HEK293T (cell line): ENCODE data around the gene LARP1.

ENCODE experiments used
- ARNT ChIP-seq: fragments of 450-650 bp; IDR thresholded peaks from 2 replicates; pipeline ENCODE4 v1.6.1; 2017; ENCODE audit warnings: mild to moderate bottlenecking
- BHLHE40 ChIP-seq: fragments of 450-650 bp; IDR thresholded peaks from 2 replicates; pipeline ENCODE4 v1.6.1; 2016; ENCODE audit warnings: mild to moderate bottlenecking, moderate library complexity, borderline replicate concordance
- CTBP1 ChIP-seq: fragments of 450-650 bp; IDR thresholded peaks from 2 replicates; pipeline ENCODE4 v1.6.1; 2016; ENCODE audit warnings: borderline replicate concordance
- ELF4 ChIP-seq: fragments of 450-650 bp; IDR thresholded peaks from 2 replicates; pipeline ENCODE4 v1.6.1; 2017; ENCODE audit warnings: antibody characterized with exemption
- FOXA1 ChIP-seq: fragments of 450-650 bp; IDR thresholded peaks from 2 replicates; pipeline ENCODE4 v1.6.1; 2016; ENCODE audit warnings: mild to moderate bottlenecking
- FOXK2 ChIP-seq: fragments of 450-650 bp; IDR thresholded peaks from 2 replicates; pipeline ENCODE4 v1.6.1; 2016; ENCODE audit warnings: mild to moderate bottlenecking
- FOXM1 ChIP-seq: fragments of 450-650 bp; IDR thresholded peaks from 2 replicates; pipeline ENCODE4 v1.6.1; 2017; ENCODE audit warnings: mild to moderate bottlenecking, borderline replicate concordance
- HDGF ChIP-seq: fragments of 450-650 bp; IDR thresholded peaks from 2 replicates; pipeline ENCODE4 v1.6.1; 2017; ENCODE audit warnings: antibody characterized with exemption, borderline replicate concordance
- L3MBTL2 ChIP-seq: fragments of 450-650 bp; conservative IDR thresholded peaks from 2 replicates; pipeline ENCODE4 v1.6.1; 2016; ENCODE audit warnings: mild to moderate bottlenecking
- NFRKB ChIP-seq: fragments of 450-650 bp; IDR thresholded peaks from 2 replicates; pipeline ENCODE4 v1.6.1; 2016; ENCODE audit warnings: mild to moderate bottlenecking, moderate library complexity
- SP1 ChIP-seq: fragments of 450-650 bp; IDR thresholded peaks from 2 replicates; pipeline ENCODE4 v1.6.1; 2017
- SUZ12 ChIP-seq: fragments of 450-650 bp; IDR thresholded peaks from 2 replicates; pipeline ENCODE4 v1.6.1; 2016; ENCODE audit warnings: mild to moderate bottlenecking
- ZNF384 ChIP-seq: fragments of 450-650 bp; IDR thresholded peaks from 2 replicates; pipeline ENCODE4 v1.6.1; 2016

DNA sequence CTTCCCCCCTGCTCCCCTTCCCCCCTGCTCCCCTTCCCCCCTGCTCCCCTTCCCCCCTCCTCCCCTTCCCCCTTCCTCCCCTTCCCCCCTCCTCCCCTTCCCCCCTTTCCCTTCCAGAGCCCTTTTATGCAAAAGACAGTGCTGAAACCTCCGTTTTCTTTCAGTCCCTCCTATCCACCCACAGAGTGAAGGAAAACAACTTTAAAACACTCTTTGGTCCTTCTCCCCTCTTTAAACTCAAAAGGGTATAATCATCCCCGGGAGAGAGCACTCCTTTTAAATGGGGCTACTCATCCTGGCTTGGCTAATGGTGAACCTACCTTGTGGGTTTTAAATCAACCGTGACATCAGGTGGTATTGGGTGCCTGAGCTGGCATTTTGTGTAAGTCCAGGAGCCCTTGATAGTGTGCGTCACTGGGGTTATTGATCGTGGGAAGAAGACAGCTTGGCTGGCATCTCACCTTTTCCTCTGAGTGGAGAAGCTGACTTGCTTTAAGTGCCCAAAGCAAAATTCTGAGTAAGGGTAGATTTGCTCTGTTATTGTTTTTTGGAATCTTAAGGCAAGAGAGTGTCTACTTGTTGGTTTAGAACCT, 2.7 kb downstream of the LARP1 start:
- TF ChIP-seq SUZ12: no peak
- no peak for TF ChIP-seq L3MBTL2
- TF ChIP-seq ARNT: no peak
- TF ChIP-seq FOXM1: no peak
- TF ChIP-seq HDGF: no peak
- no peak for TF ChIP-seq BHLHE40
- no peak for TF ChIP-seq ZNF384
- TF ChIP-seq CTBP1: no peak
- TF ChIP-seq SP1: no peak
- no peak for TF ChIP-seq ELF4
- TF ChIP-seq FOXA1: no peak
- TF ChIP-seq FOXK2: no peak
- no peak for TF ChIP-seq NFRKB
